Measurements from ENCODE around the gene PNPLA6.

DNA sequence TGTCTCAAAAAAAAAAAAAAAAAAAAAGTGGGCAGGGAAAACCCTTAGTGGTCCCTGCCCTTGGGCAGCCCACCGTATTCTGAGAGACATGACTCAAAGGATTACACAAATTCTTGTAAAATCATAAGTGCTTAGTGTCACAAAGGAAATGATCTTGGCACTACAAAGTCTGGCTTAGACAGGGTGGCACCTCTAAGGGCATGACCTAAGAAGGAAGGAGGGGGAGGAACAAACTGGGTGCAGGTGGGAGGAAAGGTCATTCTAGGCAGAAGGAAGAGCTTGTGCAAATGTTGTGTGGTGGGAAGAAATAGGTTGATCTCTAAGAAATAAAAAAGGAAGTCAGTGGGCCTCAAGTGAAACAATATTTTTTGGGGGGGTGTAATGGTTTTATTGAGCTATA is 10.4 kb downstream of the PNPLA6 start:
- TF ChIP-seq CTCF (IDR thresholded peaks at IDR 0.05) = no peak
- no peak for TF ChIP-seq POLR2A (IDR thresholded peaks at IDR 0.05)
